ENCODE data around the gene SACM1L.
"Not testable (repeated sequence)": the region's sequence is repeated elsewhere in the genome, so short reads cannot be mapped to it uniquely, and the experiment has no call there.

SACM1L gene

GRCh38 chr3:45746165-45746776 is 57.1 kb downstream of the SACM1L start:
- no peak for DNase-seq

DNA sequence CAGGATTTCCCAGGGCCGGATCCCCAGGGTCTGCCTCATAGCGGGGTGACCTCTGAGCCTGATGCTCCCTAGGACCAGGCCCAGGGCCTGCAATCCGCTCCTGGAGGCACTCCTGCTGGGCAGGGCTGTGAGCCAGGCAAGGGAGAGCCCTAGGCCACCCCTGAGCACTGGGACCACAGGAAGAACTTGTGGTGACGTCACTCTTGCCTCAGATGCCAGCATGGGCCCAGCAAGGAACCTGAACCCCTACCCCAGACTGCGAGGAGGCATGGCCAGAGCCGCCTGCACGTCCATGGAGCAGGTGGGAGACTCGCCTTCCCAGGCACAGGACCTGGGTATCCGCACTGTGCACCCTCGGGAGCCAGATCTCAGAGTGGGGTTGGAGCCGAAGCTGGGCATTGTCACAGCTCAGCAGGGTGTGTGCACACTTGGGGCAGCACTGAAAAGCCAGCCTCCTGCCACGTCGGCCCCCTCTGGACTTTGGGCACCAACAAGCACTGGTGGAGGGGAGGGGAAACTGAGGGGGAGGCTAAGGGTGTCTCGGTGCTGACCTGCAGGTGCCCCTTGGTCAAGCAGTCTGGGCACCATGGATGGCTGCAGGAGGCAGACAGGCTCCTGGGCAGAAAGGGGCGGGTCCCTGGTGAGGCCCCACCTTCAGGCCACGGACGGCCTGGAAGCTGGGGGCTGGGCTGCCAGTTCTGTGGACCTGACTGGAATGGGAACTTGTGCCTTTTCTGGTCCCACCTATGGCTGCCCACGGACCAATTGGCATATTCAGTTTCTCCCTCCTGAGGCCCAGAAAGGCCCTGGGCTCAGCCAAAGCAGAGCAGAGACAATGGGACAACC is 57.8 kb downstream of the SACM1L start:
- no peak for DNase-seq

GRCh38 chr3:45748068-45748467 is 58.9 kb downstream of the SACM1L start:
- DNase-seq: no peak

DNA sequence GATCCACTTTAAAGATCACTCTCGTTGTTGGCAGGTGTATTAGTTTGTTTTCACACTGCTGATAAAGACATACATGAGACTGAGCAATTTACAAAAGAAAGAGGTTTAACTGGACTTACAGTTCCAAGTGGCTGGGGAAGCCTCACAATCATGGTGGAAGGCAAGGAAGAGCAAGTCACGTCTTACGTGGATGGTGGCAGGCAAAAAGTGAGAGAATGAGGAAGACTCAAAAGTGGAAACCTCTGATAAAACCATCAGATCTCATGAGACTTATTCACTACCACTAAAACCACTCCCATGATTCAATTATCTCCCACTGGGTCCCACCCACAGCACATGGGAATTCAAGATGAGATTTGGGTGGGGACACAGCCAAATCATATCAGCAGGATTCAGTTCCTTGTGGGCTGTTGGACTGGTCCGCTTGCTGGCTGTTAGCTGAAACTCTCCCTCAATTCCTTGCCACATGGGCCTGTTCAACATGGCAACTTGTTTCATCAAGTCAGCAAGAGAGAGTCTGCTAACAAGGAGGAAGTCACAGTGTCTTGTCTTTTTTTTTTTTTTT is 59.9 kb downstream of the SACM1L start:
- not testable (repeated sequence) for DNase-seq

GRCh38 chr3:45749880-45750279 is 60.7 kb downstream of the SACM1L start:
- no peak for DNase-seq

GRCh38 chr3:45751537-45752242 is 62.5 kb downstream of the SACM1L start:
- no peak for DNase-seq

DNA sequence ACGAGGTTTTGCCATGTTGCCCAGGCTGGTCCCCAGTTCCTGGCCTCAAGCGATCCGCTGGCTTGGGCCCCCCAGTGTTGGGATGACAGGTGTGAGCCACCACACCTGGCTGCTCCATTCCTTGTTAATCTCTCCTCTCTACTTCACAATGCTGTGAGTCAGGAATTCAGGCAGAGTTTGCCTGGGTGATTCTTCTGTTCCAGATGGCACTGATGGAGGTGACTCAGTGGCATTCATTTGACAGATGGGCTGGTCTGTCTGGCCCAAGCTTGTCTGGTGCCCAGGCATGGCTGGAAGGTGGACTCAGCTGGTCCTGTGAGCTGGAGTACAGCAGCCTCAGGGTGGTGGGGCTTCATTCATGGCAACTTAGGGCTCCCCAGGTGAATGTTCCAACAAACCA is 63.9 kb downstream of the SACM1L start:
- no peak for DNase-seq

DNA sequence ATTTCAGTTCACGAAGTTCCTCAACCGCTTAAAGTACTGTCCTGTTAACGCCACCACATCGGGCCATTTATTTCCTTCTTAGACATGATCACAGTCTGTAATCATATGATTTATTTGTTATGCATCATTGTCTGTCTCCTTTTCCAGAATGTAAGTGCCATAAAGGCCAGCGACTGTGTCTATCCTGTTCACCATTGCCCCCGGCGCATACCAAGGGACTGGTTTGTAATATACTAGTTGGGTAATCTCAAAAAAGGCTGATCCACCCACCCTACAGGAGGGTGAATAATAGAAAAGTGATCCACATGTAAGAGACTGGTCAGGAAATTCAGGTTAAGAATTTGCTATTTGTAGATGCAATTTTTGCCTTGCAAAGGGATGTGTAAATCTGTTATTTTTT is 65.3 kb downstream of the SACM1L start:
- DNase-seq: no peak

GRCh38 chr3:45756055-45756454 is 66.9 kb downstream of the SACM1L start:
- DNase-seq: no peak

DNA sequence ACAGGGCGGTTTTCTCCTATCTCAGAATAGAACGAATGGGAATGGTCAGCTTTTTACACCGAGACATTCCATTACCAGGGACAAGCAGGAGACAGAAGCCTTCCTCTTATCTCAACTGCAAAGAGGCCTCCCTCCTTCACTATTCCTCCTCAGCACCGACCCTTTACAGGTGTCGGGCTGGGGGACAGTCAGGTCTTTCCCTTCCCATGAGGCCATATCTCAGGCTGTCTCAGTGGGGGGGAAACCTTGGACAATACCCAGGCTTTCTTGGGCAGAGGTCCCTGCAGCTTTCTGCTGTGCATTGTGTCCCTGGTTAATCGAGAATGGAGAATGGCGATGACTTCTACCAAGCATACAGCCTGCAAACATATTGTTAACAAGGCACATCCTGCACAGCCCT is 67.9 kb downstream of the SACM1L start:
- DNase-seq: not testable (repeated sequence)

DNA sequence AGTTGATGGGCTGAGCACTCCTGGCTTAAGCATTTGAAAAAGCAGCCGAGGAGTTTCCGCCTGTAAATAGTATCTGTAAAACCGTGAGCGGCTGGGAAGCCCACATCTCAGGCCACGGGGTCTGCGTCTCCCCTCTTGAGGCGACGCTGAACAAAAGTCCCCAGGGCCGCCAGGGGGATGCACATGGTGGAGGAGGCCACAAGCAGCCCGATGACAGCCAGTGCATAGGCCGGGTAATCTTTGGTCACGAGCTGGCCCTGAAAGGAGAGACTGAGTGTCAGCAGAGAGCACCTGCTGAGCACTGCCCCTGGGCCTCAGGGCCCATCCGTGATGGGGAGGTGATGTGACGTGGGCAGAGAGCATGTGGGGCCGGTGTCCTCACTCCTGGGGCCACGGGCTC is 69.7 kb downstream of the SACM1L start:
- DNase-seq: no peak

GRCh38 chr3:45759851-45760250 is 70.7 kb downstream of the SACM1L start:
- DNase-seq: no peak

GRCh38 chr3:45760878-45761711 is 71.9 kb downstream of the SACM1L start:
- DNase-seq: peak; percentile 3

GRCh38 chr3:45761831-45762230 is 72.6 kb downstream of the SACM1L start:
- no peak for DNase-seq

- DNase-seq: no peak
These were observed 73.6 kb downstream of the SACM1L start for GRCh38 chr3:45762647-45763302.

GRCh38 chr3:45763303-45763675 is 74.1 kb downstream of the SACM1L start:
- DNase-seq: no peak

DNA sequence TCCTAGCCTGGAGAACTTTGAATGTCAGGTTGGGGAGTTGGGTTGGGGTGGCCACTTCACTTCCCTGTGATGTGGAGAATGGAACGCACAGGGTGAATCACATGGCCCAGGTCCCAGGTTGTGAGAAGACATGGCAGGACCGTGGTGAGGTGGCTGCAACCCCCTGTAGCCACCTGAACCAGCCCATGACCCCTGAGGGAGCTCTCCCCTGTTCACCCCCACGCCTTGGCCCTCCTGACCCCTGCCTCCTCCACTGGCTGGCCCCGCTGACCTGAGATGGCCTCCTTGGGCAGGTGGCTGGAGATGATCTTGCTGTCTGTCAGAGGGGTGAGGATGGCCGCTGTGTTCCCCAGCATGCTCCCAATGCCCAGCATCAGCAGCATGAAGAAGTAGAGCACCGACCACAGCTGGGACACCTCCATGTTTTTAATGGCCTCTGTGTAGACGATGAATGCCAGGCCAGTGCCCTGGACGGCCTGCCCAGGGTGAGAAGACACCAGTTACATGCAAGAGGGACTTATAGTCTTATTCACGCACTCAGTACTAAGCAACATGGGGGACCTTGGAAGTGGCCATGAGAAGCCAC is 76.2 kb downstream of the SACM1L start:
- DNase-seq: no peak

GRCh38 chr3:45765958-45766357 is 76.8 kb downstream of the SACM1L start:
- no peak for DNase-seq

DNA sequence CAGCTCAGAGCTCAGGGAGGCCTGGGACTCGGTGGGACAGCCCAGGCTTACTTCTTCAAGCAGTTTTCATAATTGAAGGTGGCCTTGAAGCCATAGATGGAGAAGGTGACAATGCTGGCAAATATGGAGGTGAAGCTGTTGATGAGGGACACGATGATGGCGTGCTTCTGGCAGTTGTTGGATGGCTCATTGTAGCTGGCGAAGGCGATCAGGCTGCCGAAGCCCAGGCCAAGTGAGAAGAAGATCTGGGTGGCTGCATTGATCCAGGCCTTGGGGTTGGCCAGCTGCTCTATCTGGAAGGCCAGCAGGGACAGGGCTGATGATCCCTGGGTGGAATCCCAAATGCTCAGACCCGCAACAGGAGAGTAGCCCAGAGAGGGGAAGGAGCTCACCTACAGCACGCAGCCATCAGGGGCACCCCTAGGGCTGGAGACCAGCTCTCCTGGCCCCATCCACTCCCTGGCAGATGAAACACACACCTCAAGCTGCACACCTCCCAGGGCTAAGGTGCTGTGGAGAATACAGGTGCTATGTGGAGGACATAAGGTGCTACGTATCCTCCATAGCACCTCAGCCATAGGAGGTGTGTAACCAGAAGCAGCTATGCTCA is 82.1 kb downstream of the SACM1L start:
- DNase-seq: no peak

GRCh38 chr3:45771831-45772230 is 82.6 kb downstream of the SACM1L start:
- no peak for DNase-seq

GRCh38 chr3:45772341-45773035 is 83.3 kb downstream of the SACM1L start:
- no peak for DNase-seq
